H1 (cell line): ENCODE measurements around the gene CHST8. TPM values are rescaled to one million over a fixed set of nuclear protein-coding genes. Genes with fewer than 3 reads are reported as not detected.

Source experiments
- ATF3 ChIP-seq: IDR thresholded peaks from 2 replicates; pipeline ENCODE4 v1.6.1; 2011; ENCODE audit warnings: low read depth, mild to moderate bottlenecking, low read length; ENCODE audit not compliant: insufficient read depth
- CBX8 ChIP-seq: fragments of 300-800, 300-1000 bp; sonication (generic); IDR thresholded peaks from 2 replicates; pipeline ENCODE4 v1.7.1; 2016; ENCODE audit warnings: low read depth, low read length, borderline replicate concordance
- CHD2 ChIP-seq: IDR thresholded peaks from 2 replicates; pipeline ENCODE4 v1.6.1; 2012; ENCODE audit warnings: low read length, improper control_type of control experiment
- CTBP2 ChIP-seq: IDR thresholded peaks from 2 replicates; pipeline ENCODE4 v1.7.0; 2011; ENCODE audit warnings: borderline replicate concordance, mild to moderate bottlenecking, moderate library complexity, mixed read lengths, low read length; ENCODE audit not compliant: insufficient read depth, insufficient read length
- KDM1A ChIP-seq: fragments of 200-600, 300-600 bp; sonication (generic); IDR thresholded peaks from 2 replicates; pipeline ENCODE4 v1.7.1; 2016; ENCODE audit warnings: mild to moderate bottlenecking, low read length, borderline replicate concordance
- KDM5A ChIP-seq: fragments of 200-600 bp; IDR thresholded peaks from 2 replicates; pipeline ENCODE4 v1.7.1; 2012; ENCODE audit warnings: mild to moderate bottlenecking, low read length, inconsistent platforms, mixed read lengths
- MAX ChIP-seq: IDR thresholded peaks from 2 replicates; pipeline ENCODE4 v1.6.1; 2012; ENCODE audit warnings: inconsistent platforms
- POU5F1 ChIP-seq: IDR thresholded peaks from 2 replicates; pipeline ENCODE4 v1.6.1; 2011; ENCODE audit warnings: low read depth, mild to moderate bottlenecking, low read length, moderate library complexity
- SIX5 ChIP-seq: IDR thresholded peaks from 2 replicates; pipeline ENCODE4 v1.6.1; 2011; ENCODE audit warnings: mild to moderate bottlenecking, low read depth, low read length
- SRF ChIP-seq: IDR thresholded peaks from 2 replicates; pipeline ENCODE4 v1.6.1; 2011; ENCODE audit warnings: mild to moderate bottlenecking, low read depth, low read length, moderate library complexity
- polyA plus RNA-seq, 7 experiments: library from polyadenylated mRNA; depleted of rRNA in 3 of 7; stranded (reverse) in 5 of 7; unstranded in 2 of 7; fragments of >200 nt in 5 of 7; fragments of 200-250 nt in 2 of 7; gene quantifications; 1 replicate in 5 of 7; 2 replicates in 1 of 7; 4 replicates in 1 of 7; pipeline versions ENCODE4 v1.2.1 to v1.2.3, GENCODE V29; 2011 to 2013; ENCODE audit warnings: missing spikeins in 2 of 7, mixed read lengths in 2 of 7
- total RNA-seq: library from RNA; stranded (reverse); fragmentation: NEBNext Ultra II Directional; extraction: Animal tissue kit (Norgen Biotek cat#: 25700); gene quantifications from 2 replicates; pipeline ENCODE4 v1.2.1, GENCODE V29; 2021
- TF ChIP-seq, protein P1 (sequence below): fragments of 300-600 bp; sonication (generic); IDR thresholded peaks from 2 replicates; pipeline ENCODE4 v1.7.1; 2012; ENCODE audit warnings: low read length, moderate library complexity, mild to moderate bottlenecking, inconsistent platforms; ENCODE audit not compliant: insufficient replicate concordance

Gene CHST8
- total and polyA plus RNA-seq, 2 of the 8 experiments (the other 6 are each of a cell fraction or from before 2014, with no cell fraction given) = 10.8 to 28.2 TPM

DNA sequence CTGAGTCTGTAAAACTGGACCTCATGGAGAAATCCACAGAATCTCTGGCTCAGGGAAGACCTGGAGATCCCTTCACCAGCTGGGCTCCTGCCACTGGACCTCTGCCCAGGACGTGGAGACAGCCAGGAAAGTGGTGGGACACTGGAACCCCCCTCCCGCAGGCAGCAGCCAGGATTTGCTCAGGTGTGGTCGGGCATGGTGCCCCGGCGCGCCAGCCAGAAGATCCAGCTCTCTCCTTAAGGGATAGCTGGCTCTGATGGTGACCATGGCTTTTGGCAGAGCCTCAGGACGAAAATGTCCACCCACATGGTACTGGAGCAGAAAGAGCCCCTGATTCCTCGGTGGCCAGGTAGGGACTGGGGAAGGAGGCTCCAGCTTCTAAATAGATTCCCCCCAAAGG is 148.4 kb downstream of the CHST8 start (continued):
- TF ChIP-seq, protein P1, sequence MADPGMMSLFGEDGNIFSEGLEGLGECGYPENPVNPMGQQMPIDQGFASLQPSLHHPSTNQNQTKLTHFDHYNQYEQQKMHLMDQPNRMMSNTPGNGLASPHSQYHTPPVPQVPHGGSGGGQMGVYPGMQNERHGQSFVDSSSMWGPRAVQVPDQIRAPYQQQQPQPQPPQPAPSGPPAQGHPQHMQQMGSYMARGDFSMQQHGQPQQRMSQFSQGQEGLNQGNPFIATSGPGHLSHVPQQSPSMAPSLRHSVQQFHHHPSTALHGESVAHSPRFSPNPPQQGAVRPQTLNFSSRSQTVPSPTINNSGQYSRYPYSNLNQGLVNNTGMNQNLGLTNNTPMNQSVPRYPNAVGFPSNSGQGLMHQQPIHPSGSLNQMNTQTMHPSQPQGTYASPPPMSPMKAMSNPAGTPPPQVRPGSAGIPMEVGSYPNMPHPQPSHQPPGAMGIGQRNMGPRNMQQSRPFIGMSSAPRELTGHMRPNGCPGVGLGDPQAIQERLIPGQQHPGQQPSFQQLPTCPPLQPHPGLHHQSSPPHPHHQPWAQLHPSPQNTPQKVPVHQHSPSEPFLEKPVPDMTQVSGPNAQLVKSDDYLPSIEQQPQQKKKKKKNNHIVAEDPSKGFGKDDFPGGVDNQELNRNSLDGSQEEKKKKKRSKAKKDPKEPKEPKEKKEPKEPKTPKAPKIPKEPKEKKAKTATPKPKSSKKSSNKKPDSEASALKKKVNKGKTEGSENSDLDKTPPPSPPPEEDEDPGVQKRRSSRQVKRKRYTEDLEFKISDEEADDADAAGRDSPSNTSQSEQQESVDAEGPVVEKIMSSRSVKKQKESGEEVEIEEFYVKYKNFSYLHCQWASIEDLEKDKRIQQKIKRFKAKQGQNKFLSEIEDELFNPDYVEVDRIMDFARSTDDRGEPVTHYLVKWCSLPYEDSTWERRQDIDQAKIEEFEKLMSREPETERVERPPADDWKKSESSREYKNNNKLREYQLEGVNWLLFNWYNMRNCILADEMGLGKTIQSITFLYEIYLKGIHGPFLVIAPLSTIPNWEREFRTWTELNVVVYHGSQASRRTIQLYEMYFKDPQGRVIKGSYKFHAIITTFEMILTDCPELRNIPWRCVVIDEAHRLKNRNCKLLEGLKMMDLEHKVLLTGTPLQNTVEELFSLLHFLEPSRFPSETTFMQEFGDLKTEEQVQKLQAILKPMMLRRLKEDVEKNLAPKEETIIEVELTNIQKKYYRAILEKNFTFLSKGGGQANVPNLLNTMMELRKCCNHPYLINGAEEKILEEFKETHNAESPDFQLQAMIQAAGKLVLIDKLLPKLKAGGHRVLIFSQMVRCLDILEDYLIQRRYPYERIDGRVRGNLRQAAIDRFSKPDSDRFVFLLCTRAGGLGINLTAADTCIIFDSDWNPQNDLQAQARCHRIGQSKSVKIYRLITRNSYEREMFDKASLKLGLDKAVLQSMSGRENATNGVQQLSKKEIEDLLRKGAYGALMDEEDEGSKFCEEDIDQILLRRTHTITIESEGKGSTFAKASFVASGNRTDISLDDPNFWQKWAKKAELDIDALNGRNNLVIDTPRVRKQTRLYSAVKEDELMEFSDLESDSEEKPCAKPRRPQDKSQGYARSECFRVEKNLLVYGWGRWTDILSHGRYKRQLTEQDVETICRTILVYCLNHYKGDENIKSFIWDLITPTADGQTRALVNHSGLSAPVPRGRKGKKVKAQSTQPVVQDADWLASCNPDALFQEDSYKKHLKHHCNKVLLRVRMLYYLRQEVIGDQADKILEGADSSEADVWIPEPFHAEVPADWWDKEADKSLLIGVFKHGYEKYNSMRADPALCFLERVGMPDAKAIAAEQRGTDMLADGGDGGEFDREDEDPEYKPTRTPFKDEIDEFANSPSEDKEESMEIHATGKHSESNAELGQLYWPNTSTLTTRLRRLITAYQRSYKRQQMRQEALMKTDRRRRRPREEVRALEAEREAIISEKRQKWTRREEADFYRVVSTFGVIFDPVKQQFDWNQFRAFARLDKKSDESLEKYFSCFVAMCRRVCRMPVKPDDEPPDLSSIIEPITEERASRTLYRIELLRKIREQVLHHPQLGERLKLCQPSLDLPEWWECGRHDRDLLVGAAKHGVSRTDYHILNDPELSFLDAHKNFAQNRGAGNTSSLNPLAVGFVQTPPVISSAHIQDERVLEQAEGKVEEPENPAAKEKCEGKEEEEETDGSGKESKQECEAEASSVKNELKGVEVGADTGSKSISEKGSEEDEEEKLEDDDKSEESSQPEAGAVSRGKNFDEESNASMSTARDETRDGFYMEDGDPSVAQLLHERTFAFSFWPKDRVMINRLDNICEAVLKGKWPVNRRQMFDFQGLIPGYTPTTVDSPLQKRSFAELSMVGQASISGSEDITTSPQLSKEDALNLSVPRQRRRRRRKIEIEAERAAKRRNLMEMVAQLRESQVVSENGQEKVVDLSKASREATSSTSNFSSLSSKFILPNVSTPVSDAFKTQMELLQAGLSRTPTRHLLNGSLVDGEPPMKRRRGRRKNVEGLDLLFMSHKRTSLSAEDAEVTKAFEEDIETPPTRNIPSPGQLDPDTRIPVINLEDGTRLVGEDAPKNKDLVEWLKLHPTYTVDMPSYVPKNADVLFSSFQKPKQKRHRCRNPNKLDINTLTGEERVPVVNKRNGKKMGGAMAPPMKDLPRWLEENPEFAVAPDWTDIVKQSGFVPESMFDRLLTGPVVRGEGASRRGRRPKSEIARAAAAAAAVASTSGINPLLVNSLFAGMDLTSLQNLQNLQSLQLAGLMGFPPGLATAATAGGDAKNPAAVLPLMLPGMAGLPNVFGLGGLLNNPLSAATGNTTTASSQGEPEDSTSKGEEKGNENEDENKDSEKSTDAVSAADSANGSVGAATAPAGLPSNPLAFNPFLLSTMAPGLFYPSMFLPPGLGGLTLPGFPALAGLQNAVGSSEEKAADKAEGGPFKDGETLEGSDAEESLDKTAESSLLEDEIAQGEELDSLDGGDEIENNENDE = no peak
- TF ChIP-seq POU5F1 (no peak), SIX5 (no peak), KDM1A (no peak), CTBP2 (no peak), CBX8 (no peak), CHD2 (no peak), SRF (no peak), ATF3 (no peak), MAX (no peak), KDM5A (no peak)
